CD4-positive, CD25-positive, alpha-beta regulatory T cell (primary cell): ENCODE measurements around the gene OR9I1. TPM values are rescaled to one million over a fixed set of nuclear protein-coding genes. Genes with fewer than 3 reads are reported as not detected.

ENCODE experiments used
- ATAC-seq, 2 donors: fragments of 150-1000 bp; cut with Tn5 transposase; one replicate each; pipeline ENCODE4 v1.10.0; 2021; ENCODE audit warnings: low read depth in 2 of 2, moderate number of reproducible peaks in 2 of 2, moderate library complexity in 1 of 2
- DNase-seq, 3 donors: peaks; one replicate each; pipeline versions ENCODE4 v3.0.0 to v3.0.0-alpha.2; 2012 to 2022; ENCODE audit warnings: mixed read lengths in 1 of 3
- H3K27ac ChIP-seq: one replicate; pipeline ENCODE4 v1.7.0; 2013; ENCODE audit warnings: mild to moderate bottlenecking, low read length; ENCODE audit not compliant: insufficient read depth, poor library complexity, severe bottlenecking
- H3K27me3 ChIP-seq: one replicate; pipeline ENCODE4 v1.7.0; 2013; ENCODE audit warnings: low read length; ENCODE audit not compliant: control insufficient read depth, insufficient read depth
- H3K36me3 ChIP-seq: one replicate; pipeline ENCODE4 v1.7.0; 2013; ENCODE audit warnings: mild to moderate bottlenecking, low read length, moderate library complexity; ENCODE audit not compliant: control insufficient read depth, insufficient read depth
- H3K4me1 ChIP-seq: 2 replicates; pipeline ENCODE4 v1.7.0; 2013; ENCODE audit warnings: mild to moderate bottlenecking, low read length; ENCODE audit not compliant: insufficient read depth, control insufficient read depth, poor library complexity, severe bottlenecking
- H3K4me3 ChIP-seq: one replicate; pipeline ENCODE4 v1.7.0; 2013; ENCODE audit warnings: low read depth, mild to moderate bottlenecking, low read length, moderate library complexity
- H3K9me3 ChIP-seq, 2 experiments: 1 replicate in 1 of 2; 2 replicates in 1 of 2; pipeline ENCODE4 v1.7.0; 2013; ENCODE audit warnings: low read length in 2 of 2, mild to moderate bottlenecking in 1 of 2, moderate library complexity in 1 of 2; ENCODE audit not compliant: control insufficient read depth in 2 of 2
- H3K27ac Mint-ChIP-seq, 3 donors: one replicate each; pipeline ENCODE4 v1.8.0; 2020 to 2022; ENCODE audit warnings: mild to moderate bottlenecking in 3 of 3, mixed read lengths in 3 of 3, moderate library complexity in 2 of 3
- H3K27me3 Mint-ChIP-seq: one replicate; pipeline ENCODE4 v1.8.0; 2022; ENCODE audit warnings: mild to moderate bottlenecking, mixed read lengths
- H3K36me3 Mint-ChIP-seq: one replicate; pipeline ENCODE4 v1.8.0; 2020; ENCODE audit warnings: mixed read lengths
- H3K4me1 Mint-ChIP-seq, 4 donors: one replicate each; pipeline ENCODE4 v1.8.0; 2020 to 2022; ENCODE audit warnings: mixed read lengths in 4 of 4, mild to moderate bottlenecking in 1 of 4
- H3K4me3 Mint-ChIP-seq, 4 donors: one replicate each; pipeline ENCODE4 v1.8.0; 2020 to 2022; ENCODE audit warnings: mild to moderate bottlenecking in 4 of 4, mixed read lengths in 4 of 4, moderate library complexity in 3 of 4
- H3K9me3 Mint-ChIP-seq, 7 donors: one replicate each; pipeline ENCODE4 v1.8.0; 2020 to 2022; ENCODE audit warnings: mixed read lengths in 7 of 7, mild to moderate bottlenecking in 3 of 7, moderate library complexity in 2 of 7
- polyA plus RNA-seq, 4 donors: library from polyadenylated mRNA; unstranded; fragments of 300-500 nt; fragmentation: Illumina TruSeq; gene quantifications; one replicate each; pipeline ENCODE4 v1.2.3, GENCODE V29; 2021
- total RNA-seq: library from RNA; stranded (reverse); gene quantifications from one replicate; pipeline ENCODE4 v1.2.3, GENCODE V29; 2022

OR9I1 gene
- total and polyA plus RNA-seq, 5 donors from 2014 or later = not detected

GRCh38 chr11:58133309-58134076 is 8.2 kb upstream of the OR9I1 start:
- no peaks in the 10 kb centered on the region for H3K4me1 ChIP-seq
- no peaks in the 10 kb centered on the region for H3K36me3 ChIP-seq
- H3K4me1 Mint-ChIP-seq = no peaks in the 10 kb centered on the region
- ATAC-seq (no peak), DNase-seq (no peak)
- H3K4me3 Mint-ChIP-seq = no peak overlapping the region
- H3K9me3 ChIP-seq = no peaks in the 10 kb centered on the region
- H3K4me3 ChIP-seq = no peak overlapping the region
- no peaks in the 10 kb centered on the region for H3K36me3 Mint-ChIP-seq
- no peaks in the 10 kb centered on the region for H3K27me3 ChIP-seq
- no peak overlapping the region for H3K27ac ChIP-seq
- H3K27me3 Mint-ChIP-seq = no peaks in the 10 kb centered on the region
- H3K27ac Mint-ChIP-seq = no peak overlapping the region
- peaks cover 0 to 2% (median 0%) of the 10 kb centered on the region in 7 donors for H3K9me3 Mint-ChIP-seq

GRCh38 chr11:58127350-58127749 is 2.0 kb upstream of the OR9I1 start:
- DNase-seq (no peak), ATAC-seq (no peak)
- Mint-ChIP-seq H3K4me1 (no peaks in the 10 kb centered on the region), H3K9me3 (no peaks in the 10 kb centered on the region), H3K36me3 (no peaks in the 10 kb centered on the region), H3K27ac (no peak overlapping the region), H3K4me3 (no peak overlapping the region), H3K27me3 (no peaks in the 10 kb centered on the region)
- no peak overlapping the region for H3K4me3 ChIP-seq
- H3K27ac ChIP-seq = no peak overlapping the region
- no peaks in the 10 kb centered on the region for H3K36me3 ChIP-seq
- H3K9me3 ChIP-seq = no peaks in the 10 kb centered on the region
- no peaks in the 10 kb centered on the region for H3K4me1 ChIP-seq
- H3K27me3 ChIP-seq = no peaks in the 10 kb centered on the region

- Mint-ChIP-seq H3K9me3 (peaks cover 0 to 1% (median 0%) of the 10 kb centered on the region in 7 donors), H3K4me1 (no peaks in the 10 kb centered on the region), H3K36me3 (no peaks in the 10 kb centered on the region), H3K4me3 (no peak overlapping the region), H3K27me3 (no peaks in the 10 kb centered on the region), H3K27ac (no peak overlapping the region)
- Histone ChIP-seq H3K4me1 (no peaks in the 10 kb centered on the region), H3K4me3 (no peak overlapping the region), H3K9me3 (no peaks in the 10 kb centered on the region), H3K27ac (no peak overlapping the region), H3K36me3 (no peaks in the 10 kb centered on the region), H3K27me3 (no peaks in the 10 kb centered on the region)
- DNase-seq (no peak), ATAC-seq (no peak)
Measured at GRCh38 chr11:58121096-58121495, 4.2 kb downstream of the OR9I1 start.

- H3K36me3 ChIP-seq = no peaks in the 10 kb centered on the region
- no peak overlapping the region for H3K27ac Mint-ChIP-seq
- H3K36me3 Mint-ChIP-seq = no peaks in the 10 kb centered on the region
- H3K27me3 Mint-ChIP-seq = no peaks in the 10 kb centered on the region
- ATAC-seq = no peak
- no peak for DNase-seq
- no peaks in the 10 kb centered on the region for H3K4me1 ChIP-seq
- H3K4me3 Mint-ChIP-seq = no peak overlapping the region
- H3K4me3 ChIP-seq = no peak overlapping the region
- peaks cover 0 to 3% of the 10 kb centered on the region in 2 experiments for H3K9me3 ChIP-seq
- H3K27ac ChIP-seq = no peak overlapping the region
- H3K4me1 Mint-ChIP-seq = no peaks in the 10 kb centered on the region
- H3K27me3 ChIP-seq = no peaks in the 10 kb centered on the region
- peaks cover 1 to 10% (median 8%) of the 10 kb centered on the region in 7 donors for H3K9me3 Mint-ChIP-seq
Measured at GRCh38 chr11:58097437-58097836, 27.9 kb downstream of the OR9I1 start.

- H3K9me3 ChIP-seq = peaks cover 0 to 3% of the 10 kb centered on the region in 2 experiments
- H3K4me1 ChIP-seq = no peaks in the 10 kb centered on the region
- H3K36me3 ChIP-seq = no peaks in the 10 kb centered on the region
- no peak overlapping the region for H3K4me3 ChIP-seq
- no peak for ATAC-seq
- no peak overlapping the region for H3K27ac Mint-ChIP-seq
- no peaks in the 10 kb centered on the region for H3K4me1 Mint-ChIP-seq
- H3K9me3 Mint-ChIP-seq = peaks cover 0 to 15% (median 5%) of the 10 kb centered on the region in 7 donors
- no peak overlapping the region for H3K4me3 Mint-ChIP-seq
- H3K36me3 Mint-ChIP-seq = no peaks in the 10 kb centered on the region
- DNase-seq = no peak
- no peak overlapping the region for H3K27ac ChIP-seq
- no peaks in the 10 kb centered on the region for H3K27me3 ChIP-seq
- H3K27me3 Mint-ChIP-seq = peaks cover under 1% of the 10 kb centered on the region
Measured at GRCh38 chr11:58086528-58086927, 38.8 kb downstream of the OR9I1 start.

GRCh38 chr11:58075781-58076180 is 49.5 kb downstream of the OR9I1 start:
- Histone ChIP-seq H3K4me3 (no peak overlapping the region), H3K9me3 (no peaks in the 10 kb centered on the region), H3K27ac (no peak overlapping the region), H3K27me3 (no peaks in the 10 kb centered on the region), H3K4me1 (no peaks in the 10 kb centered on the region), H3K36me3 (no peaks in the 10 kb centered on the region)
- H3K36me3 Mint-ChIP-seq = no peaks in the 10 kb centered on the region
- DNase-seq (no peak), ATAC-seq (no peak)
- H3K27me3 Mint-ChIP-seq = no peaks in the 10 kb centered on the region
- H3K27ac Mint-ChIP-seq = no peak overlapping the region
- H3K4me3 Mint-ChIP-seq = no peak overlapping the region
- H3K4me1 Mint-ChIP-seq = no peaks in the 10 kb centered on the region
- peaks cover 0 to 6% (median 0%) of the 10 kb centered on the region in 7 donors for H3K9me3 Mint-ChIP-seq

GRCh38 chr11:58070585-58070984 is 54.7 kb downstream of the OR9I1 start:
- no peak for ATAC-seq
- H3K4me3 Mint-ChIP-seq = no peak overlapping the region
- H3K4me1 ChIP-seq = no peaks in the 10 kb centered on the region

GRCh38 chr11:58068655-58069054 is 56.7 kb downstream of the OR9I1 start:
- H3K27me3 Mint-ChIP-seq = peaks cover 6% of the 10 kb centered on the region
- ATAC-seq = no peak
- Histone ChIP-seq H3K27me3 (no peaks in the 10 kb centered on the region), H3K4me1 (no peaks in the 10 kb centered on the region), H3K4me3 (no peak overlapping the region), H3K9me3 (no peaks in the 10 kb centered on the region), H3K27ac (no peak overlapping the region), H3K36me3 (no peaks in the 10 kb centered on the region)
- DNase-seq = no peak
- no peaks in the 10 kb centered on the region for H3K9me3 Mint-ChIP-seq
- no peak overlapping the region for H3K27ac Mint-ChIP-seq
- no peaks in the 10 kb centered on the region for H3K36me3 Mint-ChIP-seq
- H3K4me1 Mint-ChIP-seq = no peaks in the 10 kb centered on the region
- H3K4me3 Mint-ChIP-seq = no peak overlapping the region

More at GRCh38 chr11:58070585-58070984, 54.7 kb downstream of the OR9I1 start:
- Mint-ChIP-seq H3K27me3 (no peaks in the 10 kb centered on the region), H3K4me1 (no peaks in the 10 kb centered on the region), H3K36me3 (no peaks in the 10 kb centered on the region), H3K9me3 (peaks cover 0 to 4% (median 0%) of the 10 kb centered on the region in 7 donors), H3K27ac (no peak overlapping the region)
- no peak overlapping the region for H3K27ac ChIP-seq
- H3K36me3 ChIP-seq = no peaks in the 10 kb centered on the region
- H3K4me3 ChIP-seq = no peak overlapping the region
- no peaks in the 10 kb centered on the region for H3K27me3 ChIP-seq
- no peak for DNase-seq
- H3K9me3 ChIP-seq = no peaks in the 10 kb centered on the region
